HEK293 (cell line): ENCODE data around the gene STX5.

Experiments used
- CTCF ChIA-PET: fragments of 350-600 bp; formaldehyde crosslinking; extraction: SDS; loops from one replicate; lab custom pipeline; 2021; ENCODE audit warnings: antibody characterized with exemption; lab: Yijun Ruan, JAX
- POLR2A ChIA-PET: fragments of 300-600 bp; formaldehyde crosslinking; extraction: SDS; loops from one replicate; lab custom pipeline; 2020; ENCODE audit warnings: antibody characterized with exemption, inconsistent platforms; lab: Yijun Ruan, JAX
- H3K27ac ChIP-seq: fragments of 200-500 bp; sonication (Bioruptor generic); 2 replicates; pipeline ENCODE4 v1.5.1; 2014; ENCODE audit warnings: low read depth, low read length, control low read depth, inconsistent platforms; ENCODE audit errors: extremely low read depth
- H3K36me3 ChIP-seq, 2 experiments: fragments of 200-500 bp in 1 of 2; sonication (Bioruptor generic) in 1 of 2; 1 replicate in 1 of 2; 2 replicates in 1 of 2; pipeline ENCODE4 v1.5.1; 2014 to 2017; ENCODE audit warnings: inconsistent platforms in 2 of 2, low read length in 2 of 2; ENCODE audit not compliant: control insufficient read depth in 2 of 2, insufficient read depth in 1 of 2
- H3K4me1 ChIP-seq: fragments of 200-500 bp; sonication (Bioruptor generic); 2 replicates; pipeline ENCODE4 v1.5.1; 2014; ENCODE audit warnings: mild to moderate bottlenecking, low read length, inconsistent platforms; ENCODE audit not compliant: control insufficient read depth, insufficient read depth
- H3K4me3 ChIP-seq: 2 replicates; pipeline ENCODE4 v1.5.1; 2011; ENCODE audit warnings: low read depth, mild to moderate bottlenecking, control low read depth, low read length, moderate library complexity
- H3K9me3 ChIP-seq: fragments of 200-500 bp; sonication (Bioruptor generic); 2 replicates; pipeline ENCODE4 v1.5.1; 2014; ENCODE audit warnings: low read depth, low read length, inconsistent platforms; ENCODE audit not compliant: control insufficient read depth, insufficient read depth
- KLF9 ChIP-seq: fragments of 450-650 bp; formaldehyde crosslinking; IDR thresholded peaks from 2 replicates; pipeline ENCODE4 v1.5.1; 2016; ENCODE audit warnings: missing biosample characterization, missing genetic modification characterization, low read depth
- MEIS1 ChIP-seq: sonication (generic); formaldehyde crosslinking; IDR thresholded peaks from 2 replicates; pipeline ENCODE4 v1.8.1; 2022; ENCODE audit warnings: missing genetic modification reagents, mild to moderate bottlenecking, borderline replicate concordance
- YY1 ChIP-seq: fragments of 450-650 bp; formaldehyde crosslinking; IDR thresholded peaks from 2 replicates; pipeline ENCODE4 v1.5.1; 2018; ENCODE audit warnings: missing biosample characterization, missing genetic modification characterization
- ZFP37 ChIP-seq: fragments of 450-650 bp; formaldehyde crosslinking; IDR thresholded peaks from 2 replicates; pipeline ENCODE4 v1.5.1; 2016; ENCODE audit warnings: missing biosample characterization, missing genetic modification characterization
- ZNF214 ChIP-seq: fragments of 450-650 bp; formaldehyde crosslinking; IDR thresholded peaks from 2 replicates; pipeline ENCODE4 v1.5.1; 2017; ENCODE audit warnings: missing biosample characterization, mild to moderate bottlenecking, missing genetic modification characterization, borderline replicate concordance
- ZNF221 ChIP-seq: fragments of 450-650 bp; formaldehyde crosslinking; IDR thresholded peaks from 2 replicates; pipeline ENCODE4 v1.5.1; 2017; ENCODE audit warnings: missing biosample characterization, missing genetic modification characterization, borderline replicate concordance
- ZNF23 ChIP-seq: fragments of 450-650 bp; formaldehyde crosslinking; IDR thresholded peaks from 2 replicates; pipeline ENCODE4 v1.5.1; 2016; ENCODE audit warnings: missing biosample characterization, missing genetic modification characterization, borderline replicate concordance
- TF ChIP-seq, protein P1 (sequence below): fragments of 450-650 bp; formaldehyde crosslinking; conservative IDR thresholded peaks from 2 replicates; pipeline ENCODE4 v1.5.1; 2016; ENCODE audit warnings: low read depth, missing biosample characterization, missing genetic modification characterization
- TF ChIP-seq, protein P2 (sequence below): fragments of 450-650 bp; formaldehyde crosslinking; IDR thresholded peaks from 2 replicates; pipeline ENCODE4 v1.5.1; 2016; ENCODE audit warnings: missing biosample characterization, missing genetic modification characterization, low read depth

STX5 gene

DNA sequence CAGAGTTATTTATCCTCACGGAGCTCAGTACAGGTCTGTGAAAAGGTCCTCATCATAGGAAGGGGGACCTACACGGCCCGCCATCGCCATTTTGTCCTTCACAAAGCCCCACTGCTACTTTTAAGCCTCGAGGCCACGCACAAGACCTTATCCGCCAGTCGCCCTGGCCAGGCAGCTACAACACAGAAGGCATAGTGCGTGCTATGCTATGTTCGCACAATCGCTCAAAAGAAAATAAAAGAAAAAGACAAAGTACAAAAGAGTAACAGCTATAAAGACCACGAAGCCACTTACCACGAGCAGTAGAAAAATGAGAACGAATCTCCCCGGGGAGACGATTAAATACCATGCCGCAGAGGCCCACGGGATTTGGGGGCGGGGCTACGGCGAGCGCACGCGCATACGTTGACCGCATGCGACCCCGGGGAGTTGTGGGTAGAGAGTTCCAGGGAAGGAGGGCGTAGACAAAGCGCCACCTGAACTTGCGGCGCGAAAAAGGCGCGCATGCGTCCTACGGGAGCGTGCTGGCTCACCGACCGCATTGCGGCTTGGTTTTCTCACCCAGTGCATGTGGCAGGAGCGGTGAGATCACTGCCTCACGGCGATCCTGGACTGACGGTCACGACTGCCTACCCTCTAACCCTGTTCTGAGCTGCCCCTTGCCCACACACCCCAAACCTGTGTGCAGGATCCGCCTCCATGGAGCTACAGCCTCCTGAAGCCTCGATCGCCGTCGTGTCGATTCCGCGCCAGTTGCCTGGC is 23.9 kb upstream of the STX5 start (continued):
- TF ChIP-seq, protein P1, sequence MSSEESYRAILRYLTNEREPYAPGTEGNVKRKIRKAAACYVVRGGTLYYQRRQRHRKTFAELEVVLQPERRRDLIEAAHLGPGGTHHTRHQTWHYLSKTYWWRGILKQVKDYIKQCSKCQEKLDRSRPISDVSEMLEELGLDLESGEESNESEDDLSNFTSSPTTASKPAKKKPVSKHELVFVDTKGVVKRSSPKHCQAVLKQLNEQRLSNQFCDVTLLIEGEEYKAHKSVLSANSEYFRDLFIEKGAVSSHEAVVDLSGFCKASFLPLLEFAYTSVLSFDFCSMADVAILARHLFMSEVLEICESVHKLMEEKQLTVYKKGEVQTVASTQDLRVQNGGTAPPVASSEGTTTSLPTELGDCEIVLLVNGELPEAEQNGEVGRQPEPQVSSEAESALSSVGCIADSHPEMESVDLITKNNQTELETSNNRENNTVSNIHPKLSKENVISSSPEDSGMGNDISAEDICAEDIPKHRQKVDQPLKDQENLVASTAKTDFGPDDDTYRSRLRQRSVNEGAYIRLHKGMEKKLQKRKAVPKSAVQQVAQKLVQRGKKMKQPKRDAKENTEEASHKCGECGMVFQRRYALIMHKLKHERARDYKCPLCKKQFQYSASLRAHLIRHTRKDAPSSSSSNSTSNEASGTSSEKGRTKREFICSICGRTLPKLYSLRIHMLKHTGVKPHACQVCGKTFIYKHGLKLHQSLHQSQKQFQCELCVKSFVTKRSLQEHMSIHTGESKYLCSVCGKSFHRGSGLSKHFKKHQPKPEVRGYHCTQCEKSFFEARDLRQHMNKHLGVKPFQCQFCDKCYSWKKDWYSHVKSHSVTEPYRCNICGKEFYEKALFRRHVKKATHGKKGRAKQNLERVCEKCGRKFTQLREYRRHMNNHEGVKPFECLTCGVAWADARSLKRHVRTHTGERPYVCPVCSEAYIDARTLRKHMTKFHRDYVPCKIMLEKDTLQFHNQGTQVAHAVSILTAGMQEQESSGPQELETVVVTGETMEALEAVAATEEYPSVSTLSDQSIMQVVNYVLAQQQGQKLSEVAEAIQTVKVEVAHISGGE (tag by site-specific recombination) = peak; percentile 31; the same call in 1 of the 2 replicates
- no peak for TF ChIP-seq ZNF23 (tag by site-specific recombination)
- TF ChIP-seq ZFP37 (tag by site-specific recombination) = peak; percentile 59; the same call in 1 of the 2 replicates
- peak; percentile 15; the same call in 1 of the 2 replicates for TF ChIP-seq KLF9

DNA sequence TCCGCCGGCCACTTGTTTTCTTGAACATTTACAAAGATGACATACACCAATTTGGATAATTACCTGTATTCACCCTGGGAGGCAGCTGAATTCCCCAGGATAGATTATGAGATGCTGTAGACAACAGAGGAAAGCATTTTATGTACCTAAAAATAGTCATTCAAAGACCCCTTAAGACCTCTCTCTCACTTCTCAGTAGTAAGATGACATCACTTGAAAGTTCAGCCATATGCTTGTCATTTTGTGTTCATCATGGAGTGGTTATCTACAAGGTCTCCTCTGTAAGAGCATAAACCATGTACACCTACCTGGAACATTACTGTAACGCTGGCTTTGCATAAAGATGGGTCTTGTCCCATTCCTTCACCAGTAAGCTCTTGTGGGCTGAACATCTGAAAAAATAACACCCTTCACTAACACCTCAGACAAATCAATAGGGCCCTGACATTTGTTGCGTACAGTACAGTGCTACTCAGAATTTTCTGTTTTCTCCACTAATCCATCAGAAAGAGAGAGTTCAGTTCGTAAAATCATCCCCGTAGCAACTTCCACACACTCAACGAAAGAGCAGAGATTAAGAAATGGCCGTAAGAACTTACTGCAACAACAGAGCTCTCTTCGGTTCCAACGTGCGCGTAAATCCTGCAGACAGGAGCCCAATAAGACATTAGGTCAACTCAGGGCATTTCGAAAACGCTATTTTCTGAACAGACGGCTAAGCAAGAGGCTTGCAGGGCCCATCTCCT is 23.1 kb upstream of the STX5 start:
- Histone ChIP-seq H3K36me3 (peaks cover 3 to 42% of the 10 kb centered on the region in 2 experiments; a peak in 1 of 3 replicates), H3K4me3 (peak overlapping the region; percentile 88), H3K9me3 (no peaks in the 10 kb centered on the region), H3K27ac (peak overlapping the region; percentile 80), H3K4me1 (no peaks in the 10 kb centered on the region)
- no peak for TF ChIP-seq MEIS1 (CRISPR knock-in tag)
- TF ChIP-seq, protein P2, sequence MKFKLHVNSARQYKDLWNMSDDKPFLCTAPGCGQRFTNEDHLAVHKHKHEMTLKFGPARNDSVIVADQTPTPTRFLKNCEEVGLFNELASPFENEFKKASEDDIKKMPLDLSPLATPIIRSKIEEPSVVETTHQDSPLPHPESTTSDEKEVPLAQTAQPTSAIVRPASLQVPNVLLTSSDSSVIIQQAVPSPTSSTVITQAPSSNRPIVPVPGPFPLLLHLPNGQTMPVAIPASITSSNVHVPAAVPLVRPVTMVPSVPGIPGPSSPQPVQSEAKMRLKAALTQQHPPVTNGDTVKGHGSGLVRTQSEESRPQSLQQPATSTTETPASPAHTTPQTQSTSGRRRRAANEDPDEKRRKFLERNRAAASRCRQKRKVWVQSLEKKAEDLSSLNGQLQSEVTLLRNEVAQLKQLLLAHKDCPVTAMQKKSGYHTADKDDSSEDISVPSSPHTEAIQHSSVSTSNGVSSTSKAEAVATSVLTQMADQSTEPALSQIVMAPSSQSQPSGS (tag by site-specific recombination) = peak; percentile 81
- POLR2A ChIA-PET = interaction anchor here (0.8 to 5.5 kb wide), 29 partner anchors 7 to 308 kb away, joined by 3 to 182 read pairs (median 9); partner anchors contain the start of genes AHNAK, C11orf98, CSKMT and EEF1G
- CTCF ChIA-PET = interaction anchor here (0.9 to 3.9 kb wide), 3 partner anchors 9 to 68 kb away, joined by 3 to 24 read pairs (median 4); partner anchors contain the start of gene TMEM179B

DNA sequence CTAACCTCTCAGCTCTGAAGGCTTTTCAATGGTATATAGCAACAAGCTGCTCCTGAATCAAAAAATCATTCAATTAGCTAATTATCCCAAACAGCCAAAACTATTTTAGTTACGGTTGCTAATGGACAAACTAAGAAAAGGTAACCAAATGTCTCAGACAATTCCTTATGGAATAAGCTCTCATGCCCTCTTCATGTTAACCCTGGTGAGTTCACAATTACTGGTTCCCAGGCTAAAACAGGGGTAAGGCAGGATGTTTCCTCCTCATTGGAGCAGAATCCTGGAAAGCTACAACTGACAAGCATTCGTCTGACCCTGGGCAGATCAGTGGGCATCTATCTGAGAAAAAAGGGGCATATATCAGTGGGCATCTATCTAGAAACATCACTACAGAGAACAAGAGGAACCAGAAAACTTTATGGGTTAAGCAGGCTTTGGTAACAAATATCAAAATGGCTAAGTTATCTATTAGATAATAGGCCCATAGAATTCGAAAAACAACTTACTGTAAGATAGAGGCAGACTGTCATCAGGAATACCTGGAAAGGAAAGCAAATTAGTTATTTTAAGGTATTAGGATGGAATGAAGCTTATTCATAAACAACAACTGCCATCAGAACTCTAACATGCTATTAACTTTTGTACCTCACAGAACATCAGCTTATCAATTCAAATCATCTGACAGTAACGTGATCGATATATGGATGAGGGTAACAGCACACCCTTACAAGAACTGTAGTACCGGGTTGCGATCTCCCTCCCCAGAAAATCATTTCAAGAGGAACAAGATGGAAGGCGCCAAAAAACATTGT is 22.4 kb upstream of the STX5 start:
- H3K36me3 ChIP-seq = peaks cover 3 to 42% of the 10 kb centered on the region in 2 experiments; a peak in 1 of 3 replicates
- 0 out of 2 replicates have a peak overlapping the region, but pooled peaks have one; percentile 4 for H3K27ac ChIP-seq
- CTCF ChIA-PET = interaction anchor here (0.9 to 3.9 kb wide), 3 partner anchors 30 to 67 kb away, joined by 3 to 24 read pairs (median 4); partner anchors contain the start of gene TMEM179B
- POLR2A ChIA-PET = interaction anchor here (0.6 to 5.5 kb wide), 17 partner anchors 10 to 253 kb away, joined by 3 to 182 read pairs (median 6); partner anchors contain the start of genes C11orf98, CSKMT, MTA2 and NXF1
- H3K4me3 ChIP-seq = peak overlapping the region; percentile 88
- no peak for TF ChIP-seq ZNF221 (tag by site-specific recombination)
- no peak for TF ChIP-seq YY1
- no peak for TF ChIP-seq ZNF214 (tag by site-specific recombination)
- TF ChIP-seq, all 188 proteins: peak for 0
- Histone ChIP-seq H3K4me1 (no peaks in the 10 kb centered on the region), H3K9me3 (no peaks in the 10 kb centered on the region)
